EL (cell line): ENCODE data around the gene CYP11A1.

Source experiments
- DNase-seq: peaks from one replicate; pipeline ENCODE4 v3.0.0-alpha.2; 2016

The CYP11A1 gene

GRCh38 chr15:74293021-74293810, 74.2 kb downstream of the CYP11A1 start:
- DNase-seq, result no peak

- DNase-seq, result peak; percentile 69
Observed at GRCh38 chr15:74291101-74292071, 76.1 kb downstream of the CYP11A1 start.

GRCh38 chr15:74290645-74291044, 76.8 kb downstream of the CYP11A1 start:
- DNase-seq, result no peak

GRCh38 chr15:74289671-74290070, 77.8 kb downstream of the CYP11A1 start:
- DNase-seq, result no peak
